ENCODE measurements around the gene SEPTIN10. TPM values are rescaled to one million over a fixed set of nuclear protein-coding genes. Genes with fewer than 3 reads are reported as not detected.

The SEPTIN10 gene
- total RNA-seq, 1 experiment from 2014 or later: 100.0 TPM

- Histone ChIP-seq H3K4me1 (ENCODE audit: control insufficient read depth, insufficient read depth, low read length) (peaks cover 14% of the 10 kb centered on the region), H3K27ac (ENCODE audit: low read length) (peak overlapping the region; percentile 25; the same call in 1 of the 2 replicates), H3K4me3 (ENCODE audit: low read depth in 2 of 2, low read length in 2 of 2) (no peak overlapping the region), H3K27me3 (ENCODE audit: control insufficient read depth, insufficient read depth, low read length) (no peaks in the 10 kb centered on the region), H3K36me3 (ENCODE audit: control insufficient read depth, insufficient read depth, low read length) (no peaks in the 10 kb centered on the region; the same call in 1 of the 2 replicates), H3K9me3 (ENCODE audit: control insufficient read depth, insufficient read depth, low read depth, low read length) (no peaks in the 10 kb centered on the region)
- ChIA-PET CTCF (no interaction called here), POLR2A (no interaction called here)
- no TSS peak for BruUV-seq (replicated peaks)
- TF ChIP-seq SIN3A (IDR thresholded peaks at IDR 0.05; ENCODE audit: borderline replicate concordance, insufficient read depth, low read depth, low read length) (no peak), TCF7L2 (IDR thresholded peaks at IDR 0.05; ENCODE audit: low read depth, low read length) (no peak), POLR2AphosphoS5 (IDR thresholded peaks at IDR 0.05; ENCODE audit: low read depth, low read length) (no peak), REST (IDR thresholded peaks at IDR 0.05; ENCODE audit: insufficient read depth in 1 of 2, low read depth in 2 of 2, low read length in 1 of 2) (no peak), CTCF (IDR thresholded peaks at IDR 0.05) (no peak)
- peak; percentile 23 for ATAC-seq
- intact Hi-C loops (cut with micrococcal nuclease; ENCODE audit: unreplicated experiment) (no loop called here), in situ Hi-C loops (cut with HindIII; ENCODE audit: low pct_unique_long_range_greater_than_20kb, low sequenced_read_pairs) (no loop called here)
- no peak for DNase-seq (ENCODE audit: low read depth, low spot score)
These were observed 33.9 kb upstream of the SEPTIN10 start for GRCh38 chr2:109647636-109648035.

- Histone ChIP-seq H3K36me3 (ENCODE audit: control insufficient read depth, insufficient read depth, low read length) (no peaks in the 10 kb centered on the region), H3K27ac (ENCODE audit: low read length) (no peak overlapping the region), H3K4me1 (ENCODE audit: control insufficient read depth, insufficient read depth, low read length) (peaks cover 14% of the 10 kb centered on the region), H3K27me3 (ENCODE audit: control insufficient read depth, insufficient read depth, low read length) (no peaks in the 10 kb centered on the region), H3K4me3 (ENCODE audit: low read depth in 2 of 2, low read length in 2 of 2) (no peak overlapping the region), H3K9me3 (ENCODE audit: control insufficient read depth, insufficient read depth, low read depth, low read length) (no peaks in the 10 kb centered on the region)
- no TSS peak for BruUV-seq (replicated peaks)
- CTCF ChIA-PET: no interaction called here
- intact Hi-C loops (cut with micrococcal nuclease; ENCODE audit: unreplicated experiment): no loop called here
- ATAC-seq (no peak), DNase-seq (ENCODE audit: low read depth, low spot score) (no peak)
- TF ChIP-seq POLR2AphosphoS5 (IDR thresholded peaks at IDR 0.05; ENCODE audit: low read depth, low read length): no peak
- TF ChIP-seq REST (IDR thresholded peaks at IDR 0.05; ENCODE audit: insufficient read depth in 1 of 2, low read depth in 2 of 2, low read length in 1 of 2): no peak
- no peak for TF ChIP-seq SIN3A (IDR thresholded peaks at IDR 0.05; ENCODE audit: borderline replicate concordance, insufficient read depth, low read depth, low read length)
- no peak for TF ChIP-seq CTCF (IDR thresholded peaks at IDR 0.05)
- TF ChIP-seq TCF7L2 (IDR thresholded peaks at IDR 0.05; ENCODE audit: low read depth, low read length): no peak
- POLR2A ChIA-PET: no interaction called here
- in situ Hi-C loops (cut with HindIII; ENCODE audit: low pct_unique_long_range_greater_than_20kb, low sequenced_read_pairs): no loop called here
These were observed 33.2 kb upstream of the SEPTIN10 start for GRCh38 chr2:109646961-109647360.
